Chondrocyte (in vitro differentiated cells): ENCODE data around the gene ATP1B1. TPM values are rescaled to one million over a fixed set of nuclear protein-coding genes. Genes with fewer than 3 reads are reported as not detected.

Experiments used
- DNase-seq: peaks from one replicate; pipeline ENCODE4 v3.0.0; 2021; ENCODE audit warnings: mixed read lengths, low spot score
- H3K27ac Mint-ChIP-seq: one replicate; pipeline ENCODE4 v1.8.0; 2021; ENCODE audit warnings: mild to moderate bottlenecking, moderate library complexity, mixed read lengths; ENCODE audit not compliant: unreplicated experiment
- H3K27me3 Mint-ChIP-seq: 2 replicates; pipeline ENCODE4 v1.8.0; 2021; ENCODE audit warnings: low read depth, mixed read lengths
- H3K36me3 Mint-ChIP-seq: 2 replicates; pipeline ENCODE4 v1.8.0; 2021; ENCODE audit warnings: low read depth, mixed read lengths
- H3K4me1 Mint-ChIP-seq: 2 replicates; pipeline ENCODE4 v1.8.0; 2021; ENCODE audit warnings: low read depth, mild to moderate bottlenecking, mixed read lengths
- H3K4me3 Mint-ChIP-seq: one replicate; pipeline ENCODE4 v1.8.0; 2021; ENCODE audit warnings: mild to moderate bottlenecking, moderate library complexity, mixed read lengths; ENCODE audit not compliant: unreplicated experiment
- H3K9me3 Mint-ChIP-seq: 2 replicates; pipeline ENCODE4 v1.8.0; 2021; ENCODE audit warnings: low read depth, mixed read lengths
- CTCF ChIP-seq: fragments of 200-600 bp; sonication (generic); IDR thresholded peaks from 2 replicates; pipeline ENCODE4 v1.5.0; 2021; ENCODE audit warnings: antibody characterized with exemption, mild to moderate bottlenecking, moderate library complexity
- total RNA-seq: library from RNA; stranded (reverse); gene quantifications from 3 replicates; pipeline ENCODE4 v1.2.1, GENCODE V29; 2021

The ATP1B1 gene
- total RNA-seq, 1 donor from 2014 or later = 104 TPM

GRCh38 chr1:169090308-169090899 is 16.1 kb upstream of the ATP1B1 start:
- H3K4me1 Mint-ChIP-seq = peaks cover 15% of the 10 kb centered on the region
- H3K4me3 Mint-ChIP-seq = no peak overlapping the region
- no peak for TF ChIP-seq CTCF
- no peaks in the 10 kb centered on the region for H3K27me3 Mint-ChIP-seq
- DNase-seq = no peak
- H3K36me3 Mint-ChIP-seq = no peaks in the 10 kb centered on the region
- H3K9me3 Mint-ChIP-seq = no peaks in the 10 kb centered on the region
- H3K27ac Mint-ChIP-seq = no peak overlapping the region

GRCh38 chr1:169090900-169091311 is 15.6 kb upstream of the ATP1B1 start:
- no peak for TF ChIP-seq CTCF
- Mint-ChIP-seq H3K4me3 (no peak overlapping the region), H3K27me3 (no peaks in the 10 kb centered on the region), H3K4me1 (peaks cover 17% of the 10 kb centered on the region), H3K9me3 (no peaks in the 10 kb centered on the region), H3K36me3 (no peaks in the 10 kb centered on the region), H3K27ac (no peak overlapping the region)
- DNase-seq = no peak

GRCh38 chr1:169091480-169091941 is 15.0 kb upstream of the ATP1B1 start:
- Mint-ChIP-seq H3K4me3 (no peak overlapping the region), H3K4me1 (peaks cover 17% of the 10 kb centered on the region), H3K27ac (no peak overlapping the region), H3K36me3 (no peaks in the 10 kb centered on the region), H3K9me3 (no peaks in the 10 kb centered on the region), H3K27me3 (no peaks in the 10 kb centered on the region)
- no peak for TF ChIP-seq CTCF
- DNase-seq = no peak

- no peak for DNase-seq
- Mint-ChIP-seq H3K27me3 (no peaks in the 10 kb centered on the region), H3K4me1 (peaks cover 9% of the 10 kb centered on the region), H3K36me3 (no peaks in the 10 kb centered on the region), H3K9me3 (no peaks in the 10 kb centered on the region), H3K4me3 (no peak overlapping the region), H3K27ac (no peak overlapping the region)
- no peak for TF ChIP-seq CTCF
Measured at GRCh38 chr1:169092399-169092798, 14.1 kb upstream of the ATP1B1 start.

- Mint-ChIP-seq H3K36me3 (no peaks in the 10 kb centered on the region), H3K27me3 (no peaks in the 10 kb centered on the region), H3K9me3 (no peaks in the 10 kb centered on the region), H3K4me1 (peaks cover 9% of the 10 kb centered on the region), H3K27ac (no peak overlapping the region), H3K4me3 (no peak overlapping the region)
- DNase-seq = no peak
- TF ChIP-seq CTCF = no peak
Measured at GRCh38 chr1:169094897-169095569, 11.5 kb upstream of the ATP1B1 start.
